ENCODE results near the gene HTATSF1.

The HTATSF1 gene

GRCh38 chrX:136476501-136476900, 20.9 kb upstream of the HTATSF1 start:
- TF ChIP-seq CTCF (IDR thresholded peaks at IDR 0.05; ENCODE audit: control insufficient read depth, extremely low read depth, insufficient read depth), result no peak
- H3K4me3 ChIP-seq (ENCODE audit: low read depth, low read length), result no peak overlapping the region
- no peak for DNase-seq (ENCODE audit: low read depth)

DNA sequence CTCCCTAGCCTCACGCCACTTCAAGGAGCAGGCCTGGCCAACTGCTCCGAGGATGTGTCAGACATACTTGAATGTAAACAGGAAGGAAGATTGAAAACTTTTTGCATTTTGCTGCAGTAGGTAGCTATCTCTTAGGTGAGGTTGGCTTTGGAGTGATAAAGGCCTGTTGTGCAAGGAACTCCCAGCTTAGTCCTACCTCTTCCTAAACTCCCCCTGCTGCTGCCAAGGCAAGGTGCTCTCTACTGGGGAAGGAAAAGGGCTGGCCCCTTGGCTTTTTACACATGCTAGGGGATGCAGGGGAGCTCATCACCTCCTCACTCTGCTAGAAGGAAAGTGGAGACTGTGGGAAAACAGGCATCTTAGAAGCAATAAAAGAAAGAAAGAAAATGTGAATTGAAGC, 20.4 kb upstream of the HTATSF1 start:
- no peak overlapping the region for H3K4me3 ChIP-seq (ENCODE audit: low read depth, low read length)
- DNase-seq (ENCODE audit: low read depth), result no peak
- TF ChIP-seq CTCF (IDR thresholded peaks at IDR 0.05; ENCODE audit: control insufficient read depth, extremely low read depth, insufficient read depth), result no peak

GRCh38 chrX:136480383-136480782, 17.0 kb upstream of the HTATSF1 start:
- H3K4me3 ChIP-seq (ENCODE audit: low read depth, low read length), result no peak overlapping the region
- no peak for TF ChIP-seq CTCF (IDR thresholded peaks at IDR 0.05; ENCODE audit: control insufficient read depth, extremely low read depth, insufficient read depth)
- no peak for DNase-seq (ENCODE audit: low read depth)

- no peak for TF ChIP-seq CTCF (IDR thresholded peaks at IDR 0.05; ENCODE audit: control insufficient read depth, extremely low read depth, insufficient read depth)
- no peak for DNase-seq (ENCODE audit: low read depth)
- no peak within 1 kb of the TSS for H3K4me3 ChIP-seq (ENCODE audit: low read depth, low read length)
Observed at GRCh38 chrX:136487647-136488046, 9.7 kb upstream of the HTATSF1 start, which contains the start of gene BRS3. Gene BRS3, plus strand, starts transcription at chrX:136487947. Its CDS starts 168 bp downstream, at chrX:136488115.

- DNase-seq (ENCODE audit: low read depth), result no peak
- peak; percentile 29 for TF ChIP-seq CTCF (IDR thresholded peaks at IDR 0.05; ENCODE audit: control insufficient read depth, extremely low read depth, insufficient read depth)
- H3K4me3 ChIP-seq (ENCODE audit: low read depth, low read length), result no peak overlapping the region
Observed at GRCh38 chrX:136488706-136489105, 8.7 kb upstream of the HTATSF1 start.

- TF ChIP-seq CTCF (IDR thresholded peaks at IDR 0.05; ENCODE audit: control insufficient read depth, extremely low read depth, insufficient read depth), result no peak
- no peak overlapping the region for H3K4me3 ChIP-seq (ENCODE audit: low read depth, low read length)
- no peak for DNase-seq (ENCODE audit: low read depth)
Observed at GRCh38 chrX:136491832-136492231, 5.6 kb upstream of the HTATSF1 start.

GRCh38 chrX:136493011-136493410, 4.4 kb upstream of the HTATSF1 start:
- TF ChIP-seq CTCF (IDR thresholded peaks at IDR 0.05; ENCODE audit: control insufficient read depth, extremely low read depth, insufficient read depth), result no peak
- DNase-seq (ENCODE audit: low read depth), result no peak
- H3K4me3 ChIP-seq (ENCODE audit: low read depth, low read length), result no peak overlapping the region

All from LNCaP clone FGC (cell line).